GM19328 (cell line): ENCODE data around the gene TEPSIN.

Experiments used
- ATAC-seq: cut with Tn5 transposase; IDR thresholded peaks from one replicate; pipeline ENCODE4 v1.9.1; 2021; ENCODE audit warnings: mild to moderate bottlenecking, moderate library complexity; ENCODE audit not compliant: unreplicated experiment

Gene TEPSIN

GRCh38 chr17:81238815-81239713 is at the start of gene TEPSIN, which contains the start of gene NDUFAF8:
Gene TEPSIN (minus strand): TSS chr17:81239055. CDS start chr17:81239033, 22 bp downstream.
Gene NDUFAF8 (plus strand): TSS chr17:81239318. CDS start chr17:81239364, 46 bp downstream.
- peak; percentile 94 for ATAC-seq

- ATAC-seq = no peak
These were observed 49.0 kb upstream of the TEPSIN start for GRCh38 chr17:81287741-81288430.

- ATAC-seq = no peak
These were observed 48.3 kb upstream of the TEPSIN start for GRCh38 chr17:81287152-81287551.

GRCh38 chr17:81286491-81287145 is 47.8 kb upstream of the TEPSIN start:
- ATAC-seq = no peak

- ATAC-seq = no peak
These were observed 47.0 kb upstream of the TEPSIN start for GRCh38 chr17:81285894-81286293.

- no peak for ATAC-seq
These were observed 46.5 kb upstream of the TEPSIN start for GRCh38 chr17:81285179-81285878.

GRCh38 chr17:81282876-81283275 is 44.0 kb upstream of the TEPSIN start:
- ATAC-seq = no peak

- no peak for ATAC-seq
These were observed 43.3 kb upstream of the TEPSIN start for GRCh38 chr17:81282141-81282540.

- no peak for ATAC-seq
These were observed 41.7 kb upstream of the TEPSIN start for GRCh38 chr17:81280571-81280970.

GRCh38 chr17:81279278-81280275 is 40.7 kb upstream of the TEPSIN start:
- ATAC-seq = no peak

GRCh38 chr17:81278831-81279230 is 40.0 kb upstream of the TEPSIN start:
- no peak for ATAC-seq

- ATAC-seq = no peak
These were observed 39.3 kb upstream of the TEPSIN start for GRCh38 chr17:81277946-81278693.

- no peak for ATAC-seq
These were observed 38.6 kb upstream of the TEPSIN start for GRCh38 chr17:81277421-81277820.

- no peak for ATAC-seq
These were observed 37.9 kb upstream of the TEPSIN start for GRCh38 chr17:81276781-81277180.

- no peak for ATAC-seq
These were observed 35.6 kb upstream of the TEPSIN start for GRCh38 chr17:81274471-81274855.

GRCh38 chr17:81273698-81274470 is 35.0 kb upstream of the TEPSIN start:
- ATAC-seq = no peak

GRCh38 chr17:81272616-81273015 is 33.8 kb upstream of the TEPSIN start:
- no peak for ATAC-seq

GRCh38 chr17:81271226-81271625 is 32.4 kb upstream of the TEPSIN start:
- ATAC-seq = no peak
